Subcutaneous preadipocyte (primary cell): Measurements from ENCODE around the gene EML2. TPM values are rescaled to one million over a fixed set of nuclear protein-coding genes. Genes with fewer than 3 reads are reported as not detected.

Experiments used
- small RNA-seq: library from RNA; depleted of rRNA; stranded (forward); fragments of <200 nt; gene quantifications from one replicate; pipeline ENCODE3, GENCODE V24; 2012
- total RNA-seq: library from RNA; depleted of rRNA; stranded (reverse); fragments of >200 nt; gene quantifications from 2 replicates; pipeline ENCODE4 v1.2.3, GENCODE V29; 2012

The EML2 gene
- 12.5 and 25.2 TPM in 2 replicates for total RNA-seq

GRCh38 chr19:45638930-45639729 lies at the start of gene EML2:
Gene EML2, minus strand, starts transcription at chr19:45639397. Its CDS starts 21 bp downstream, at chr19:45639376.

GRCh38 chr19:45667620-45668341 lies 28.6 kb upstream of the EML2 start, which contains the start of gene GIPR:
Gene GIPR, plus strand, starts transcription at chr19:45668221. Its CDS starts 1,300 bp downstream, at chr19:45669521.

GRCh38 chr19:45601524-45602374 lies 37.4 kb downstream of the EML2 start, which contains the start of gene GPR4:
Gene GPR4, minus strand, starts transcription at chr19:45602212. Its CDS starts 10,346 bp downstream, at chr19:45591866.

GRCh38 chr19:45584332-45585157 lies 54.7 kb downstream of the EML2 start, which contains the start of gene OPA3:
Gene OPA3, minus strand, starts transcription at chr19:45584802. Its CDS starts 38 bp downstream, at chr19:45584764.

Small RNA genes within 50 kb of the gene (small RNA-seq; reads per million reads assigned to genes)
- not detected for gene MIR642A
- gene RN7SL836P = not detected

Other genes with a start within 250 kb of the EML2 start
- gene PPP1R13L, start 234.3 kb downstream of the EML2 start, total RNA-seq = 0.73 and 0.78 TPM in 2 replicates
- gene POLR1G, start 232.8 kb downstream of the EML2 start, total RNA-seq = 6.2 and 16.2 TPM in 2 replicates
- gene ERCC1, start 215.5 kb downstream of the EML2 start, total RNA-seq = 131 and 162 TPM in 2 replicates
- gene FOSB, start 171.4 kb downstream of the EML2 start, total RNA-seq = 0.37 and 0.39 TPM in 2 replicates
- 3.3 and 3.7 TPM in 2 replicates for gene RTN2, start 142.3 kb downstream of the EML2 start, total RNA-seq
- gene PPM1N, start 141.0 kb downstream of the EML2 start, total RNA-seq = 1.5 and 2.5 TPM in 2 replicates
- gene VASP, start 131.9 kb downstream of the EML2 start, total RNA-seq = 39.7 and 79.2 TPM in 2 replicates
- gene OPA3, start 54.6 kb downstream of the EML2 start, total RNA-seq = 5.5 and 7.8 TPM in 2 replicates
- under 0.01 TPM in 1 of 2 replicates, not detected in the other for gene GPR4, start 37.2 kb downstream of the EML2 start, total RNA-seq
- gene GIPR, start 28.8 kb upstream of the EML2 start, total RNA-seq = not detected in 2 replicates
- gene SNRPD2, start 52.6 kb upstream of the EML2 start, total RNA-seq = 200 and 333 TPM in 2 replicates
- gene QPCTL, start 53.3 kb upstream of the EML2 start, total RNA-seq = 20.9 and 28.3 TPM in 2 replicates
- gene FBXO46, start 91.5 kb upstream of the EML2 start, total RNA-seq = 7.7 and 14.7 TPM in 2 replicates
- not detected in 2 replicates for gene MEIOSIN, start 94.0 kb upstream of the EML2 start, total RNA-seq
- 6.6 and 7.8 TPM in 2 replicates for gene SIX5, start 129.9 kb upstream of the EML2 start, total RNA-seq
- gene DMPK, start 143.1 kb upstream of the EML2 start, total RNA-seq = 13.7 and 22.4 TPM in 2 replicates
- gene DMWD, start 153.4 kb upstream of the EML2 start, total RNA-seq = 36.0 and 51.0 TPM in 2 replicates
- under 0.01 and 0.39 TPM in 2 replicates for gene RSPH6A, start 175.9 kb upstream of the EML2 start, total RNA-seq
- 41.2 and 55.5 TPM in 2 replicates for gene SYMPK, start 223.8 kb upstream of the EML2 start, total RNA-seq
- not detected in 2 replicates for gene FOXA3, start 224.9 kb upstream of the EML2 start, total RNA-seq
- 18.0 and 21.7 TPM in 2 replicates for gene IRF2BP1, start 246.7 kb upstream of the EML2 start, total RNA-seq